NT2/D1 (cell line): ENCODE data around the gene SIM2.

Experiments used
- DNase-seq: peaks from one replicate; pipeline ENCODE4 v3.0.0-alpha.2; 2011; ENCODE audit warnings: low read depth, low spot score
- H3K27me3 ChIP-seq: 2 replicates; pipeline ENCODE4 v1.6.0; 2011; ENCODE audit warnings: mild to moderate bottlenecking; ENCODE audit not compliant: insufficient read length, insufficient read depth
- H3K36me3 ChIP-seq: 2 replicates; pipeline ENCODE4 v1.6.1; 2011; ENCODE audit warnings: mild to moderate bottlenecking, low read length, mixed read lengths; ENCODE audit not compliant: insufficient read depth, insufficient read length
- H3K4me1 ChIP-seq: 2 replicates; pipeline ENCODE4 v1.5.1; 2011; ENCODE audit not compliant: insufficient read depth, insufficient read length
- H3K4me3 ChIP-seq: 2 replicates; pipeline ENCODE4 v1.5.1; 2011; ENCODE audit warnings: low read depth; ENCODE audit not compliant: insufficient read length
- H3K9ac ChIP-seq: 2 replicates; pipeline ENCODE4 v1.6.0; 2011; ENCODE audit warnings: low read depth; ENCODE audit not compliant: insufficient read length
- H3K9me3 ChIP-seq: 2 replicates; pipeline ENCODE4 v1.5.1; 2011; ENCODE audit warnings: mild to moderate bottlenecking, low read length; ENCODE audit not compliant: insufficient read depth
- SUZ12 ChIP-seq: IDR thresholded peaks from 2 replicates; pipeline ENCODE4 v1.6.1; 2011; ENCODE audit not compliant: insufficient read length, insufficient read depth; ENCODE audit errors: extremely low read depth
- YY1 ChIP-seq: IDR thresholded peaks from 2 replicates; pipeline ENCODE4 v1.6.1; 2011; ENCODE audit not compliant: insufficient read length, insufficient read depth
- ZNF274 ChIP-seq: IDR thresholded peaks from 2 replicates; pipeline ENCODE4 v1.6.1; 2011; ENCODE audit warnings: mild to moderate bottlenecking, low read depth, low read length

SIM2 gene

DNA sequence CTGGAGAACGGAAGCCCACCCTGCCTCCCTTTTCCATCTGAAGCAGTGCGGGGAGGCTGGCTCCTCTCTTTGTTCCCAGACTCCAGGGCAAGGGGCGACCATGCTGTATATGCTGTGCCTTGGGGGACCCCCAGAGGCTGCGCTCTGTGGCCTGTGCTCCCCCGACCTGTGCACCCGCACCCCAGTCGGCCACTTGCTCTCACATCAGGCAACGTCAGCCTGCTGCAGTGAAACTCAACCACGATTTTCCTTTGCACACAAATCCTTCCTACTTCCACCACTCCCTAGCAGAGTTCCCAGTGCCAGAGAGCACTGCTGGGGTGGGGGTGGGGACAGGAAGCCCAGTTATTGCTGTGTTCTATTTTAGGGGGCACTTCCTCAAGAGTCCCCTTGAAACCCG is 52.5 kb downstream of the SIM2 start:
- TF ChIP-seq YY1 (no peak), ZNF274 (no peak), SUZ12 (no peak)
- H3K4me3 ChIP-seq: no peak overlapping the region
- peaks cover 12% of the 10 kb centered on the region for H3K4me1 ChIP-seq
- DNase-seq: no peak
- H3K36me3 ChIP-seq: no peaks in the 10 kb centered on the region
- H3K27me3 ChIP-seq: peaks cover 26% of the 10 kb centered on the region
- no peaks in the 10 kb centered on the region for H3K9me3 ChIP-seq
- H3K9ac ChIP-seq: peak overlapping the region; percentile 7

DNA sequence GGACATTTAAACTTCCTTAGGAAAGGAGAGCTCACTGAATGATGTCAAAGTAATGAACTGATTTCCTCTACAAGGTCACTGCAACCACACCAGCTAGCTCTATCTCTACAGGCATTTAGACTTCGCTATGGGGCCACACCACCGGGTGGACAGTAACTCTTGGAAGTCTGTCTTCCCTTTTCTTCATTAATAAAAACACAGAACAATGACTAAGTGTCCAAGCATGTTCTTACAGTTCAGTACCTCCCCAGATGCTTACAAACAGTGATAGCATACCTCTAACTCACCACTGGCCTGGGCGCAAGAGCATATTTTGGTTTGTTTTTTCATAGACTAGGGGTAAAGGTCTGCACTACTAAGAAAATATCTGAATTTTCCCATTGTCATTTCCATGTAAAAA is 54.6 kb downstream of the SIM2 start:
- H3K27me3 ChIP-seq: peaks cover 9% of the 10 kb centered on the region
- DNase-seq: no peak

DNA sequence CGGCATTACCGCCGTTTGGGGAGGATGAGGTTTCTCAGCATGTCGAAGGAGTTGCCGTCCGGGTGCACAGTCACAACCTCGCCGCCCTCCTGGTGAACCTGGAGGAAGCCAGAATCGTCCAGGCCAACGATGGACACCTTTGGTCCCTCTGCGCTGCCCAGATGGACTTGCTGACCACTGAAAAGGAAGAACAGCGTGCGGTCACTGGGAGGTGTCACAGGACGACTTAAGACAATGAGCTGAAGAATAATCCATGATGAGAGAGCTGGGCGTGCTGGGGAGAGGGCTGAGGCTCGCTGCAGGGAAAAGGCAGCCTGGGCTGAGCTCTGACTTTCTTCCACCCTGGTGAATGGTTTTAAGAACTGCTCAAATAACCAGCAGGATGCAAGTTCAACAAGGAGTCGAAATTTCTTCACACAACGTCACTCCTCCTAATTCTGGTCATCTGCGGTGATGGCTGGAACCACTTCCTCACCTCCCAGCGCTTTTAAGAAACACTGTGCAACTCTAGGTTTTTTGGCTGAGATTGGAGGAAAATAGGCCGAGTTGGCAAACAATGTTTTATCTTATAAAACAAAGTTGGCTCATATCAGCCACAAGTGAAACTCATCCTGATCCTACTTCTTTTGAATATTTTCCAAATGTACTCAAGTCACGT is 55.5 kb downstream of the SIM2 start:
- peaks cover 5% of the 10 kb centered on the region for H3K36me3 ChIP-seq
- H3K4me1 ChIP-seq: peaks cover 11% of the 10 kb centered on the region
- no peak overlapping the region for H3K4me3 ChIP-seq
- H3K9ac ChIP-seq: no peak overlapping the region
- no peaks in the 10 kb centered on the region for H3K9me3 ChIP-seq
- H3K27me3 ChIP-seq: peaks cover under 1% of the 10 kb centered on the region
- TF ChIP-seq SUZ12 (no peak), YY1 (no peak), ZNF274 (no peak)
- DNase-seq: no peak

More for the DNA sequence above, 54.6 kb downstream of the SIM2 start:
- Histone ChIP-seq H3K36me3 (no peaks in the 10 kb centered on the region), H3K4me1 (peaks cover 12% of the 10 kb centered on the region), H3K9ac (no peak overlapping the region), H3K4me3 (no peak overlapping the region), H3K9me3 (no peaks in the 10 kb centered on the region)
- TF ChIP-seq YY1 (no peak), SUZ12 (no peak), ZNF274 (no peak)

DNA sequence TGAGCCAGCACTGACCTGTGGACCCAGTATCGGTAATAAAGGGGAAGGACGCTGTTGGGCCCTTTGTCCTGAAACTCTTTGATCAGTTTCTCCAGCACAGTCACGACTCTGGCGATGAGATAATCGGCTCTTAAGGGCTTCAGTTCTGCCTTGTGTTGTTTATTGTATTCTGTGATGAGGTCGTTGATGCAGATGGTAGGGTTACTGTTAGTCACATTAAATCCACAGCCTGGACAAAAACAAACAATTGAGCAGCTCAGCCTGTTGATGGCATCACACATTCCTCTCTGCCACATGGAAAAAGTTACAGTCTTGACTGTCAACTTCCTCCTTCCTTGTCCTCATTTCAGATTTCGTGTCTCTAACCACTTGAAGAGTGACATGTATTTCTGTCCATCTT is 57.6 kb downstream of the SIM2 start:
- no peak for DNase-seq

DNA sequence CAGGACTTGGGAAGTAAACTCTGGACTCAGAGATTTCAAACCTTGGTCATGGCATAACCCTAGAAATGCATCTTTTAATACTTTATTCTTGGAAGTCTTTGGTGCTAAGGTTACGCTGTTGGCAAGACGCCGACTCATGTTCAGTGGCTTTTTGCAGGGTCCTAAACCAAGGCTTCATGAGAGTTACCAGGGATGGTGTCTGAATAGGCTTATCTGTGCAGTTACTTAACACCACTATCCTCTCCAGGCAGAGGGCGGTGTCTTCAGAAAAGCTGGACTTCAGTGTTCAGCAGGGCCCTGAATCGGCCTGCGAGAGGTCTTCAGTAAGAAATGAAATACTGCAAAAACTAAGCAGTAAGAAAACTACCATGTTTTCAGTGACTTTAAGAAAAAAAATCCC is 58.3 kb downstream of the SIM2 start:
- Histone ChIP-seq H3K9ac (no peak overlapping the region), H3K4me1 (peaks cover 2% of the 10 kb centered on the region), H3K27me3 (no peaks in the 10 kb centered on the region), H3K4me3 (no peak overlapping the region), H3K9me3 (no peaks in the 10 kb centered on the region), H3K36me3 (peaks cover 5% of the 10 kb centered on the region)
- no peak for DNase-seq
- TF ChIP-seq YY1: no peak
- TF ChIP-seq ZNF274: no peak
- TF ChIP-seq SUZ12: no peak

More for the DNA sequence above, 57.6 kb downstream of the SIM2 start:
- TF ChIP-seq SUZ12 (no peak), ZNF274 (no peak), YY1 (no peak)
- Histone ChIP-seq H3K4me1 (peaks cover 6% of the 10 kb centered on the region), H3K9ac (no peak overlapping the region), H3K9me3 (no peaks in the 10 kb centered on the region), H3K27me3 (no peaks in the 10 kb centered on the region), H3K4me3 (no peak overlapping the region), H3K36me3 (peaks cover 5% of the 10 kb centered on the region)

DNA sequence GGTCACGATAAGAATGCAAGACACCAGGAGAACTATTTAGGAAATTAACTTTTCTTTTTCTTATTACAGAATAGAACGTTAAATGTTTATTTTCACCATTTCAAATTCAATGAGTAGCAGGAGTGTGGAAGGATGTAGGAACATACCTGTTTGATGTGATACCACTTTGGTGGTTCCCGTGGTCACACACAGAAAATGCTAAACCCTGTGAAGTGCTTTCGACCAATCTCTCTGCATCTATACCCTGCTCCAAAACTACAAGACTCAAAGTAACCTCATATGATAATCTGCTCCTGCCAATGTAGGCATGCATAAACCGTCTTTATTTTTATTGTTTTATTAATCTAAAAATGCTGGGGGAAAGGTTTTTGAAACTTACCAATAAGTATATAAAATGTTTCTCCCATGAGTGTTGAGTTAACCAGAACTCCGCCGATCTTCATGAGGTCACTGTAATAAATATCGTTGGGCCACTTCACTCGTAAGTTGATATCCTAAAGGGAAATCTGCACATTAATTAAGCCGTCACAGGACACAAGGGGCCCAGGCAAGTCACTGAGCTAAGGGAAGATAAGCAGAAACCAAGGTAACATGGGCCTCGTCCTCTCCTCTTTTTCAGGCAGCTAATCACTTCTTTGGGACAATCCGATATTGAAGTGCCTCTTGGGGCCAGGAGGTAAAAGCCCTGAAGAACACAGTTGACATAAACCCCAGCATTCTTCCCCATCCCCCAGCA is 60.6 kb downstream of the SIM2 start:
- H3K9me3 ChIP-seq: no peaks in the 10 kb centered on the region
- no peaks in the 10 kb centered on the region for H3K27me3 ChIP-seq
- TF ChIP-seq YY1: no peak
- no peak for TF ChIP-seq ZNF274
- TF ChIP-seq SUZ12: no peak
- no peak overlapping the region for H3K4me3 ChIP-seq
- H3K4me1 ChIP-seq: no peaks in the 10 kb centered on the region
- no peak overlapping the region for H3K9ac ChIP-seq
- peaks cover 5% of the 10 kb centered on the region for H3K36me3 ChIP-seq
- DNase-seq: no peak

DNA sequence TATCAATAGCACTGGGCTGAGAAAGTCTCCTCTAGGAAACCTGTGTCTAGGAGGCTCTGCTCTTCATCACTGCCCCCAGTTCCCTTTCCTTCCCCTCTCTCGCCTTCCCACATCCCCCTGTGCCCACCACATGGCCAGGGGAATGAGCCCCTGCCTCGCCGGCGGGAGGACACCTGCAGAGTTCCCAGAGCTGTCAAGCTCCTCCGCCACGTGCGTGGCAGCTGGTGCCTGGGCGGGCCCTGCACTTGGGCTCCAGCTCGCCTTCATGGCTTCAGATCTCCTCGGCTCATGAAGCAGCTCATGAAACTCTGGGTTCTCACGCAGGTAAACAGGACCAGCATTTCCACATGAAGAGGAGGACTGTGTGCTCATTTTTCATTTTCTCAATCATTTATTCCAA is 62.8 kb downstream of the SIM2 start:
- Histone ChIP-seq H3K27me3 (no peaks in the 10 kb centered on the region), H3K9ac (no peak overlapping the region), H3K9me3 (no peaks in the 10 kb centered on the region), H3K4me1 (no peaks in the 10 kb centered on the region), H3K36me3 (peaks cover 5% of the 10 kb centered on the region), H3K4me3 (no peak overlapping the region)
- TF ChIP-seq YY1: no peak
- TF ChIP-seq SUZ12: no peak
- no peak for TF ChIP-seq ZNF274
- no peak for DNase-seq
